Astrocyte of the spinal cord (primary cell): ENCODE data around the gene ARRB1.

ENCODE experiments used
- DNase-seq: peaks from one replicate; pipeline ENCODE4 v3.0.0; 2011; ENCODE audit warnings: low read depth, low spot score
- H3K4me3 ChIP-seq: 2 replicates; pipeline ENCODE4 v1.5.1; 2011; ENCODE audit warnings: low read depth, mild to moderate bottlenecking, low read length, moderate library complexity
- in situ Hi-C: cut with HindIII; loops from 2 replicates; pipeline ENCODE4 v1.10.0; 2017; ENCODE audit warnings: low sequenced_read_pairs
- TF ChIP-seq, protein P1 (sequence below): IDR thresholded peaks from 2 replicates; pipeline ENCODE4 v1.5.1; 2012; ENCODE audit warnings: low read depth, mild to moderate bottlenecking, low read length, inconsistent platforms

Gene ARRB1

GRCh38 chr11:75219869-75220268 is 131.6 kb downstream of the ARRB1 start:
- DNase-seq, result no peak
- TF ChIP-seq, protein P1, sequence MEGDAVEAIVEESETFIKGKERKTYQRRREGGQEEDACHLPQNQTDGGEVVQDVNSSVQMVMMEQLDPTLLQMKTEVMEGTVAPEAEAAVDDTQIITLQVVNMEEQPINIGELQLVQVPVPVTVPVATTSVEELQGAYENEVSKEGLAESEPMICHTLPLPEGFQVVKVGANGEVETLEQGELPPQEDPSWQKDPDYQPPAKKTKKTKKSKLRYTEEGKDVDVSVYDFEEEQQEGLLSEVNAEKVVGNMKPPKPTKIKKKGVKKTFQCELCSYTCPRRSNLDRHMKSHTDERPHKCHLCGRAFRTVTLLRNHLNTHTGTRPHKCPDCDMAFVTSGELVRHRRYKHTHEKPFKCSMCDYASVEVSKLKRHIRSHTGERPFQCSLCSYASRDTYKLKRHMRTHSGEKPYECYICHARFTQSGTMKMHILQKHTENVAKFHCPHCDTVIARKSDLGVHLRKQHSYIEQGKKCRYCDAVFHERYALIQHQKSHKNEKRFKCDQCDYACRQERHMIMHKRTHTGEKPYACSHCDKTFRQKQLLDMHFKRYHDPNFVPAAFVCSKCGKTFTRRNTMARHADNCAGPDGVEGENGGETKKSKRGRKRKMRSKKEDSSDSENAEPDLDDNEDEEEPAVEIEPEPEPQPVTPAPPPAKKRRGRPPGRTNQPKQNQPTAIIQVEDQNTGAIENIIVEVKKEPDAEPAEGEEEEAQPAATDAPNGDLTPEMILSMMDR, result no peak
- H3K4me3 ChIP-seq, result no peak overlapping the region
- in situ Hi-C loops, result no loop called here

GRCh38 chr11:75214843-75215242 is 136.6 kb downstream of the ARRB1 start:
- no peak for DNase-seq
- H3K4me3 ChIP-seq, result no peak overlapping the region
- TF ChIP-seq, protein P1, result no peak
- in situ Hi-C loops, result no loop called here

- H3K4me3 ChIP-seq, result no peak overlapping the region
- TF ChIP-seq, protein P1, result peak; percentile 49
- peak; percentile 78 for DNase-seq
- in situ Hi-C loops, result no loop called here
These were observed 137.0 kb downstream of the ARRB1 start for GRCh38 chr11:75214411-75214821.
